ENCODE measurements around the gene CBL.
"Not testable (repeated sequence)": the region's sequence is repeated elsewhere in the genome, so short reads cannot be mapped to it uniquely, and the experiment has no call there.

Gene CBL

DNA sequence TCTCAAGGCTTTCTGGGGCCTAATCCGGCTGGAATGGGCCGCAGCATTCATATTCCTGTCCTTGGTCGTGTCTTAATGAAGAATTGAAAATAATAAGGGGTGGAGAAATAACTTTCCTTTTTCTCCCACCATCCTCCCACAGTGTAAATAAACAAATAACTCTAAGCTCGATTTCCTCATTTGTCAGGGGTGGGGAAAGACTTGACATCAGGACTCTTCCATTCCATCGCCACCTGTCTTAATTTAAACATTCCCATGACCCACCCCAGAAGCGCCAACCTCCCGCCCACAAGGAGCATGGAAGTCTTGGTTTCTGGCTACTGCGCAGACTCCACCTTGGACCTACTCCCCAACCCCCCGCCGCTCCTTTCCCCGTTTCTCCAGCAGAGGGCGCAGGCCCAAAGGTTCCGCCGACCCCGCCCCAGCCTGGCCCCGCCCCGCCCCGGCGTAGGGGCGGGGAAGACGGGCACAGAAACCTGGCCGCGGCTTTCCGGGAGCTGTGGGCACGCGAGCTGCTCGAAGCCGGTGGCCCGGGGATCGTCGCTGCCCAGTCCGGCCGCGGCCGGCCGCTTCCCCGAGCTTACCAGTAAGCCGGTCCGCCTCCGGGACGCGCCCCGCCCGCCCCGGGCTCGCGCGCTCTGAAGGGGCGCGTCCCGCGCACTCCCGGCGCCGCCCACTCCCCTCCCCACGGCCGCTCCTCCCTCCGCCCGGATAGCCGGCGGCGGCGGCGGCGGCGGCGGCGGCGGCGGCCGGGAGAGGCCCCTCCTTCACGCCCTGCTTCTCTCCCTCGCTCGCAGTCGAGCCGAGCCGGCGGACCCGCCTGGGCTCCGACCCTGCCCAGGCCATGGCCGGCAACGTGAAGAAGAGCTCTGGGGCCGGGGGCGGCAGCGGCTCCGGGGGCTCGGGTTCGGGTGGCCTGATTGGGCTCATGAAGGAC is at the start of gene CBL:
CBL (plus strand) TSS at position 766 of the 937 bp plus-strand sequence; CDS start at position 845, 79 bp downstream.
- DNase-seq = peak; percentile 91 to 98

DNA sequence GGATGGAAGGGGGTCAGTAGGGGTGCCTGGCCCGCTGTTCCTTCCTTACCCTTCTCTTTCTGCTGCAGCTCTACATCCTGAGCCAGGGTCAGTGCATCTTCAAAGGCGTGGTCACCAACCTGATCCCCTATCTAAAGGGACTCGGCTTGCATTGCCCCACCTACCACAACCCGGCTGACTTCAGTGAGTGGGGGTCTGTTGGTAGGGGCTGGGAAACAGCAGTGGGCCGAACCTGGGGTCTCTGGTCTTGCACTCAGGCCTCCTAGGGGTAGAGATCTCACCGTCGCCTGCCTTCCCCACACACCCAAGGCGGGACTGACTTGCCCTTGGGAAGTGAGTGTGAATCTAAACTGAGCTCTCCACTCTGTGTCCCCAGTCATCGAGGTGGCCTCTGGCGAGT is 49.6 kb upstream of the CBL start:
- no peak for DNase-seq

DNA sequence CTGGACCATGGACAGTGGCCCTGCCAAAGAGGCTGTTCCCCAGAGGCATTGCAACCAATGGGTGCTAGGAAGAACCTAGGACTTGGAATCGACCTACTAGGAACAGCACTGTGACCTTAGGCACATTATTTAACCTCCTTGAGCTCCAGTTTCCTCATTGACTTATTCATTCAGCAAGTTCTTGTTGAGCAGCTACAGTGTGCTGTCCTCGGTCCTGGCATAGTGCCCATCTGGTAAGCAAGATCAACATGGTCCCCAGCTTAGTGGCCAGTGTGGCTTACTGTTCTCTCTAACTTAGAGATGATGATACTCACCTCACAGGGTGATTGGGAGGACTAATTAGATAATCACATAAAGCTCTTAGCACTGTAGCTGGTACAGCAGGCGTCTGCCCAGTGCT is 49.1 kb upstream of the CBL start:
- DNase-seq = no peak

DNA sequence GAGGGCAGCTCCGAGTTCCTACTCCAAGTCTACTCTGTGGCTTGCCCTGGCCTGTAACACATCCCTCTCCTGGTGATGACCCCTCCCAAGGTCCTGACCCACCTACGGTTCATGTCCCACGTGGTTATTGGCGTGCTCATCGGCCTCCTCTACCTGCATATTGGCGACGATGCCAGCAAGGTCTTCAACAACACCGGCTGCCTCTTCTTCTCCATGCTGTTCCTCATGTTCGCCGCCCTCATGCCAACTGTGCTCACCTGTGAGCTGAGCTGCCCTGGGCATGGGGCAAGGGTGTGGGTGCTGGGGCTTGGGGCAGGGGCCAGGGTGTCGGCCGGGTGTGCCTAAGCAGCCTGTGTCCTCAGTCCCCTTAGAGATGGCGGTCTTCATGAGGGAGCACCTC is 47.7 kb upstream of the CBL start:
- no peak for DNase-seq

DNA sequence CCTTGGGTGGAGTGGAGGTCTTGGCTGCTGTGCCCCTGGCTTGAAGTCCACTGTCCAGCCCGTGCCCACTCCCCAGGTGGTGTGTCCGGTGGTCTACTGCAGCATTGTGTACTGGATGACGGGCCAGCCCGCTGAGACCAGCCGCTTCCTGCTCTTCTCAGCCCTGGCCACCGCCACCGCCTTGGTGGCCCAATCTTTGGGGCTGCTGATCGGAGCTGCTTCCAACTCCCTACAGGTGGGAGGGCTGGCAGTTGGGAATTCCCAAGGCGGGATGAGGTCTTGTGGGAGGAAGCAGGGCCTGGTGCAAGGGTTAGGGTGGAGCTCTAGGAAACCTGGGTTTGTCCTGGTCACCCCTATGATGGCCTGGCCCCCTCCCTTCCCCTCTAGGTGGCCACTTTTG is 46.0 kb upstream of the CBL start:
- DNase-seq = no peak

DNA sequence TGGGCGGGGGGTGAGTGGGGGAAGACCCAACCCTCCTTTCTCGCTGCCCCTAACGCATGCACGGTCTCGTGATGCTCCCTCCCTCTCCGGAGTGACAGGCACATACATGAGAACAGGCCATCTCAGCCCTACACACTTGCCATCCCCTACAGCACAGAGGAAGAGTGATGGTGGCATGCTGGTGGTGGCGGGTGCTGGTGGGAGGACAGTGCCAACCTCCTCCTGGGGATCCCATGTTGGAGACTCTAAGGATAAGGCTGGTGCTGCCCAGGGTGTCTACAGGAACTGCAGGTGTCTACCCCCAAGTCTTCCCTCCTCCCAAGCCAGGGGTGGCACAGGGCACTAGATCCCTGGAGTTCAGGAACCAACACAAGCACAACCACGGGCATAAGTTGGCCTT is 44.3 kb upstream of the CBL start:
- no peak for DNase-seq

DNA sequence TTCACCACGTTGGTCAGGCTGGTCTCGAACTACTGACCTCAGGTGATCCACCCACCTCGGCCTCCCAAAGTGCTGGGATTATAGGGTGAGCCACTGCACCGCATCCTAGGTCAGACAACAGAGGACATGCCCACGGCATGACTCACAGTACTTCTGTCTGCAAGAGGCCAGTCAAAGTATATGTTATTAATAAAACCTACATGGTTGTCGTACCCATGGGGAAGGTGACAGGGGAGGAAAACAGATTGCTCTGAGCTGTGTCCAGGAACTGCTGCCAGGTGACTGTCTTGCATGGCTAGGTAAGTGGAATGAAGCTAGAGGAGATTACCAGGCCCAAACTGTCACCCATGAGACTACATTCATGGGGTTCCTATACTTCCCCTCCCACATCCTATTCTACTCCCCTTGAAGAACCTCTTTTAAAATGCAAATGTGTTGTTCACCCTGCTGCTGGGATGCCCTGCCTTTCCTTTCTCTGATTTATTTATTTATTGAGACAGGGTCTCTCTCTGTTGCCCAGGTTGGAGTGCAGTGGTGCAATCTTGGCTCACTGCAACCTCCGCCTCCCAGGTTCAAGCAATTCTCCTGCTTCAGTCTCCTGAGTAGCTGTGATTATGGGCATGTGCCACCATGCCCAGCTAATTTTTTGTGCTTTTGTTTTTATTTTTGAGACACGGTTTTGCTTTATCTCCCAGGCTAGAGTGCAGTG is 39.6 kb upstream of the CBL start:
- DNase-seq = no peak

DNA sequence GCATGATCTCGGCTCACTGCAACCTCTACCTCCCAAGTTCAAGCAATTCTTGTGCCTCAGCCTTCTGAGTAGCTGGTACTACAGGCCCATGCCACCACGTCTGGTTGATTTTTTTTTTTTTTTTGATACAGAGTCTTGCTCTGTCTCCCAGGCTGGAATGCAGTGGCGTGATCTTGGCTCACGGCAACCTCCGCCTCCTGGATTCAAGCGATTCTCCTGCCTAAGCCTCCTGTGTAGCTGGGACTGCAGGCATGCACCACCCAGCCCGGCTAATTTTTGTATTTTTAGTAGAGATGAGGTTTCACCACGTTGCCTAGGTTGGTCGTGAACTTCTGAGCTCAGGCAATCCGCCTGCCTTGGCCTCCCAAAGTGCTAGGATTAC is 39.1 kb upstream of the CBL start:
- DNase-seq = not testable (repeated sequence)

DNA sequence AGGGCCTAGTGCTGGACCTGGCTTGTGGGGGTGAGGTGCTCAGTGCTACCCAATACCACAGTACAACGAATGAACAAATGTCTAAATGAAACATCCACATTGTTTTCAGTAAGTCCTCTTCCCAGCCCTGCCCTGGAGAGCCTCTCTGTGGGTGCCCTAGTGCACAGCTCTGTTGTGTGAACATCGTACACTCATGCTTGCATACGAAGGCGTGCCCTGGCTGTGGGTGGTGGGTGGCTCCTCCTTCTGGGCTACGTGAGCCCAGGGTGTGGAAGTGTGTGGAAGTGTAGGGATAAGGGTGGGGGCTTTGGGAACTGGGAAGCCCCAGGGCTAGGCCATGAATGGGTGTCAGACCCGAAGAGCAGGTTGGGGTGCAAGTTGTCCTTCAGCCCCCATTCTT is 38.2 kb upstream of the CBL start:
- DNase-seq = no peak

DNA sequence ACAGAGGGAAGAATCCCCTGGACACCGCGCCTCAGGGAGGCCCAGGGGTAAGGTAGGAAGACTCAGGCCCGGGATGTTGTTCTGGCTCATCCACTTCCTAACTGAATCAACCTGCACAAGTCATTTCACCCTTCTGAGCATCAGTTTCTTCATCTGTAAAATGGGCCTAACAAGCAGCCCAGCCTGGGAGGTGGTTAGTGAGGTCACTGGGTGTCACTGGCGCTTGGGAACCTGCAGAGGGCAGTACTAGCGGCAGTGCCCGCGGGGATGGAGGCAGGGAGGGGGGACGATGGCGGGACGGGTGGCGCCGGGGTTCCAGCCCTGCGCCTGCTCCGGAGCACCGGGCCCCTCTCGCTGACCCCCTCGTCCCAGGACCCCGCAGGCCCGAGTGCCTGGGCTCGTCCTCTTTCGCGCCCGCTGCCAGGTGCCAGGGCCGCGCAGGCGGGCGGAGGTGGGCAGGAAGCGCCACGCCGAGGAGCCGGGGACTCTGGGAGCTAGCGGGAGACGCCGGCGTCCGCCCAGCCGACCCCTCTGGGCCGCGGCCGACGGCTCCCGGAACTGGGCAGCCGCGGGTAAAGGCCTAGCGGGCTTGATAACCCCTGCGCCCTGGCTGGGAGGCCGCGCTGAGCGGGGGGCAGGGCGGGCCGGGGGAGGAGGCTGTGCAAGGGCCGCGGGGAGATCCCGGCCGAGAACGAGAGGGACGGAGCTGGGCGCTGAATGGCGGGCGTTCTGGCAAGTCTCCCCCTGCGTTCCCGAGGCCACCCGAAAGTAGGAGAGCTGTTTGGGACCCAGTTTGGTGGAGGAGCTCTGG is 37.5 kb upstream of the CBL start, which contains the start of gene NLRX1:
NLRX1 (plus strand) TSS at position 255 of the 811 bp plus-strand sequence. CDS start 2,679 bp downstream, outside the sequence.
- DNase-seq = peak; percentile 77 to 78

DNA sequence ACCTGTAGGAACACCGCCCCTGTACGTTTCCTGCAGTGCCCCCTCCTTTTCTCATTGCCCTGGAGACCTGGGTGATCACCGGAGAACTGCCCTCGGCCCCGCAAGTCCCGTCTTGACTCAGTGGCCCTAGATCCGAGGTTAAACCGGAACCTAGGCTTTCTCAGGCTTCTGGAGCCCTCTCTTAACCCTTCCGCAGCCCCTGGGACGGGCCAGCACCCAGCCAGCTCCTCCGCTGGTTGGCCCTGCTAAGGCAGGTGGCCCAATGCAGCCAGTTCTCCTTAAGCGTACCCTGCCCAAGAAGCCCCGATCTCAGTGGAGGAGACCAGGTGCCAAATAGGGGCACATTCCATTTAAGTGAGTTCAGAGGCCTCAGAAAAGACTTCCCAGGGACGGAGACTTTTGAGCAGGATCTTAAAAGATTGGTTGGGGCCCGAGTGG is 36.8 kb upstream of the CBL start:
- DNase-seq = peak in 1 of 2 experiments; percentile 27

DNA sequence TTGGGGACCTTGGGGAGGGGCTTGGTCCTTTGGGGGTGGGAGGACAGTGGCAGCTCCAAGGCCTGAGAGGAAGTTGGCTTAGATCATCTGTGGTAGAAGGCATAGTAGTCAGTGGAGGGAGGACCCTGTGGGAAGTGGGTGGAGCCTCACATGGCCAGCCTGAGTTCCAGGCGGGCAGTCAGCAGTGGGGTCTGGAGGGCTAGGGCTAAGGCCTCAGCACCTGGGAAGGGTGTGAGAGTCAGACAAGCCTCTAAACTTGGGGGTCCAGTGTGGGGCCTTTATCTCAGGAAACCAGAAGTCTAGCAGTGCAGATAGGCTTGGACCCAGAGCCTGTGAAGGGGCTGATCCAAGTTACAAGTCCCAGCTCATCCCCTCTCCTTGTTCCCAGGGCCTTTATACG is 33.6 kb upstream of the CBL start:
- DNase-seq = no peak

DNA sequence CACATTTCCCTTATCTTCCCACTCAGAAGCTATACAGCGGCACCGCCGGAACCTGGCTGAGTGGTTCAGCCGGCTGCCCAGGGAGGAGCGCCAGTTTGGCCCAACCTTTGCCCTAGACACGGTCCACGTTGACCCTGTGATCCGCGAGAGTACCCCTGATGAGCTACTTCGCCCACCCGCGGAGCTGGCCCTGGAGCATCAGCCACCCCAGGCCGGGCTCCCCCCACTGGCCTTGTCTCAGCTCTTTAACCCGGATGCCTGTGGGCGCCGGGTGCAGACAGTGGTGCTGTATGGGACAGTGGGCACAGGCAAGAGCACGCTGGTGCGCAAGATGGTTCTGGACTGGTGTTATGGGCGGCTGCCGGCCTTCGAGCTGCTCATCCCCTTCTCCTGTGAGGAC is 32.7 kb upstream of the CBL start:
- no peak for DNase-seq

DNA sequence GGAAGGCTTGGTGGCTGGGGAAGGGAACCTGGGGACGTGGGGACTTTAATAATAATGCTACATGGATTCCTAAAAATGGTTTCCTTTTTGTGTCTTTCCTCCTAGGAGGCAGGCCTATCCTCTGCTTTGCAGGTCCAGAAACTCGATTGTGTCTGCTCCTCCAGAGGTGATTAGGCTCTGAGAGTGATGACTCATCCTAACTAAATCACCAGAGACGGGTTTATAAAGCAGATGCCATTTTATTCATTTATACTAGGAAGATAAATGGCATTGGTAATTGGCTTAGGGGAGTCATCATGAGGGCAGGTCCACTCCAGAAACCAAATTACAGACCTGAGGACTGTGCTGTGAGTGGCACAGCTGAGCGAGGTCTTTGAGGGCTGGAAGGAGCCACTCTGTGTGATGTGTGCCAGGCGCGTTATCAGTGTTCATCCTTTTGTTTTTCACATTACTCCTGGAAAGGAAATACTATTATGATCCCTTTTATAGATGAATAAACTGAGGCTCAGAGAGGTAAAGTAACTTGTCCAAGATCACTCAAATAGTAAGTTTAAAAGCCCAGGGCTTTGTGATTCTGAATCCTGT is 30.6 kb upstream of the CBL start:
- DNase-seq = no peak

DNA sequence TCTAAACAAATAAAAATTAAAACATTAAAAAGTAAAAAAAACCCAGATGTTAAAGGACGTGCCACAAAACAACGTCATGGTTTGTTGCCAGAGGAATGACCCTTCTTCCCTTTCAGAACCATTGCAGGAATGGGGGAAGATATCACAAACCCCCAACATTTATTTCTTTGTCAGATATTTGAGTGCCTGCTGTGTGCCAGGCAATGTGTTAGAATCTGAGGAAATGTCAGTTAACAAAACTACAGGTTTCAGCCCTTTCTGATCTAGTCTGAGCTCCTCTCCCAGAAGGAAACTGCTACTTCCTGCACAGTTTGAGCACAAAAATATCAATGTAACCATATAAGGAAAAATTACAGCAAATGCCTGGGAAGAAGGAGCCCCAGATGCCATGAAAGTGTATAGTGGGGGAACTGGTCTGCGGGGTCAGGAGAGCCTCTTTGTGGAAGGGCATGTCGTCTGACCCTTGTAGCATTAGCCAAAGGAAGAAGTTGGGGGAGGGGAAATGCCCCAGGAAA is 27.9 kb upstream of the CBL start:
- no peak for DNase-seq

DNA sequence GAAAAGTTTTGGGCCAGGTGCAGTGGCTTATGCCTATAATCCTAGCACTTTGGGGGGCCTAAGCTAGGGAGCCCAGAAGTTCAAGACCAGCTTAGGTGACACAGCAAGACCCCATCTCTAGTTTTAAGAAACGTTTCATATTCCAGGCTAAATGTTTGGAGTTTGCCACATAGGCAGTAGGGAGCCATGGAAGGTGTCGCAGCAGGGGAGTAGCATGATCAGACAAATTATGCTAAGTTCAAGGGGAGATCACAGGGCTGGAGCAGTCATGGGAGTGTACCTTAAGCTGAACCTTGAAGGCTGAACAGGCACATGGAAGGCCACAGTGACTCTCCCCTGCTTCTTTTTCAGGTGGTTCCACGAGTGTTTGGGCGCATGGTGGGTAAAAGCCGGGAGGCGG is 26.8 kb upstream of the CBL start:
- DNase-seq = no peak

DNA sequence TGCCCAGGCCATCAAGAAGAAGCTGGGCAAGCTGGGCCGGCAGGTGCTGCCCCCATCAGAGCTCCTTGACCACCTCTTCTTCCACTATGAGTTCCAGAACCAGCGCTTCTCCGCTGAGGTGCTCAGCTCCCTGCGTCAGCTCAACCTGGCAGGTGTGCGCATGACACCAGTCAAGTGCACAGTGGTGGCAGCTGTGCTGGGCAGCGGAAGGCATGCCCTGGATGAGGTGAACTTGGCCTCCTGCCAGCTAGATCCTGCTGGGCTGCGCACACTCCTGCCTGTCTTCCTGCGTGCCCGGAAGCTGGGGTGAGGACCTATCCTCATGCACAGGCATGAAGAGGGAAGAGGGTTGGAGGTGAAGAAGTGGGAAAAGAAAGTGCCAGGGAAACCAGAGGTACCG is 26.2 kb upstream of the CBL start:
- no peak for DNase-seq

DNA sequence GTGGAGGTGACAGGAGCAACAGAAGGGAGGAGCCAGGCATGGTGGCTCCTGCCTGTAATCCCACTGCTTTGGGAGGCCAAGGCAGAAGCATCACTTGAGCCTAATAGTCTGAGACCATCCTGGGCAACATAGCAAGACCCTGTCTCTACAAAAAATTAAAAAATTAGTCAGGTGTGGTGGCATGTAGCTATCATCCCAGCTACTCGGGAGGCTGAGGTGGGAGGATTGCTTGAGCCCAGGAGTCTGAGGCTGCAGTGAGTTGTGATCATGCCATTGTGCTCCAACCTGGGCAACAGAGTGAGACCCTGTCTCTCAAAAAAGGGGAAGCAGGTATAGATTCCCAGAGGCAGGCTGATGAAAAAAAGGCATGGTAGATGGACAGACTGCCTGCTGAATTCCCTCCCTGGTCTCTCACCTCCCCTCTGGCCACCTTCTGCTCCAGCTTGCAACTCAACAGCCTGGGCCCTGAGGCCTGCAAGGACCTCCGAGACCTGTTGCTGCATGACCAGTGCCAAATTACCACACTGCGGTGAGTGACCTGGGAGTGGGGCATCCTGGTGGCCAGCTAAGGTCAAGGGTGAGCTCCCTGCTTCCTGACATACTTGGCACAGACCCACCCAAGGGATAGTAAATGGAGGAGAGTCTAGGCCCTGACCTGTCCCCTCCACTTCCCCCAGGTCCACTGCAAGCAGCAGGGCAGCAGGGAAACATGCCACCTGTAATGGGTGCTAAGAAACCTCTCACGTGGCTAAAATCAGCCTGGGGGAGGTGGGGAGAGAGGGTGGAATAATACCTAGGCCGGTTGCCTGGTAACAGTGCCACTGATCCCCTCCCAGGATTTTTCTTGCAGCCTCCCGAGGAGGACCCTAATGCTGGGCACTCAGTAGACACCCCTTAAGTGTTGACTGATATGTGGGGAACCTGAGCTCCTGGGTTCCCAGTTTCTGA is 25.1 kb upstream of the CBL start:
- DNase-seq = no peak

DNA sequence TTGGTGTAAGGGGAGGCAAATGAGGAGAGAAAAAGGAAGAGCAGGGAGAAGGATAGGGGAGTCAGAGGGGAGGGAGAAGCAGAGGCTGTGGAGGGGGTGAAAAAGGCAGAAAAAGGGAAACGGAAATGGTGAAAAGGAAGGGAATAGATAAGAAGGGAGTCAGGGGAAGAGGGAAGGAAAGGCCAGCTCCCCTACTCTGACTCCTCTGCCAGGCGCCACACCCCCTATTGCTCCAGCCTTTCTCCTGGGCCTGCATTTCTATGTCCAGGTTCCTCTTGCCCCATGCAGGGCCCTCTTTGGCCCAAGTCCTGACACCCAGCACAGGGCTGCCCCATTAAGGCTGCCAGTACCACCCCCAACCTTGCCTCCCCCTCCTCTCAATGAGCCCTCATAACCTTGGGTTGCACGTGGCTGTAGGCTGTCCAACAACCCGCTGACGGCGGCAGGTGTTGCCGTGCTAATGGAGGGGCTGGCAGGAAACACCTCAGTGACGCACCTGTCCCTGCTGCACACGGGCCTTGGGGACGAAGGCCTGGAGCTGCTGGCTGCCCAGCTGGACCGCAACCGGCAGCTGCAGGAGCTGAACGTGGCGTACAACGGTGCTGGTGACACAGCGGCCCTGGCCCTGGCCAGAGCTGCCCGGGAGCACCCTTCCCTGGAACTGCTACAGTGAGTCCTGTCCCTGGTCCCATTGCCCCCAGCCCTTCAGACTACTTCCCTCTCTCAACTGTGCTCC is 24.3 kb upstream of the CBL start:
- no peak for DNase-seq

DNA sequence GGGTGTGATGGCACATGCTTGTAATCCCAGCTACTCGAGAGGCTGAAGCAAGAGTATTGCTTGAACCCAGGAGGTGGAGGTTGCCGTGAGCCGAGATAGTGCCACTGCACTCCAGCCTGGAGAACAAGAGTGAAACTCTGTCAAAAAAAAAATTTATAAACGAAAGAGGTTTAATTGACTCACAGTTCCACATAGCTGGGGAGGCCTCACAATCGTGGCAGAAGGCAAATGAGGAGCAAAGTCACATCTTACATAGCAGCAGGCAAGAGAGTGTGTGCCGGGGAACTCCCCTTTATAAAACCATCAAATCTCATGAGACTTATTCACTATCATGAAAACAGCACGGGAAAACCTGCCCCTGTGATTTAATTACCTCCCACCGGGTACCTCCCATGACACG is 21.7 kb upstream of the CBL start:
- not testable (repeated sequence) for DNase-seq
